Measurements from ENCODE around the gene TREML2.
"Not testable (repeated sequence)": the region's sequence is repeated elsewhere in the genome, so short reads cannot be mapped to it uniquely, and the experiment has no call there.

Gene TREML2

GRCh38 chr6:41208439-41209106 lies 7.6 kb upstream of the TREML2 start:
- no peak for DNase-seq

GRCh38 chr6:41204156-41204555 lies 3.2 kb upstream of the TREML2 start:
- DNase-seq, result no peak

- DNase-seq, result no peak
Observed at GRCh38 chr6:41201764-41202173, 820 bp upstream of the TREML2 start.

GRCh38 chr6:41200296-41200900 lies 551 bp downstream of the TREML2 start:
- DNase-seq, result no peak

- no peak for DNase-seq
Observed at GRCh38 chr6:41199552-41200246, 1.2 kb downstream of the TREML2 start.

- no peak for DNase-seq
Observed at GRCh38 chr6:41197234-41197633, 3.7 kb downstream of the TREML2 start.

- no peak for DNase-seq
Observed at GRCh38 chr6:41194386-41194785, 6.6 kb downstream of the TREML2 start.

- no peak for DNase-seq
Observed at GRCh38 chr6:41193884-41194283, 7.1 kb downstream of the TREML2 start.

GRCh38 chr6:41193171-41193734 lies 7.7 kb downstream of the TREML2 start:
- DNase-seq, result no peak

GRCh38 chr6:41191569-41191968 lies 9.4 kb downstream of the TREML2 start:
- DNase-seq, result peak; percentile 23

GRCh38 chr6:41190791-41191190 lies 10.2 kb downstream of the TREML2 start:
- no peak for DNase-seq

- DNase-seq, result no peak
Observed at GRCh38 chr6:41189967-41190366, 11.0 kb downstream of the TREML2 start.

- not testable (repeated sequence) for DNase-seq
Observed at GRCh38 chr6:41189046-41189445, 11.9 kb downstream of the TREML2 start.

- DNase-seq, result no peak
Observed at GRCh38 chr6:41187924-41188886, 12.7 kb downstream of the TREML2 start.

- no peak for DNase-seq
Observed at GRCh38 chr6:41186031-41186562, 14.9 kb downstream of the TREML2 start.

GRCh38 chr6:41184761-41185160 lies 16.2 kb downstream of the TREML2 start:
- DNase-seq, result no peak

- no peak for DNase-seq
Observed at GRCh38 chr6:41182069-41183034, 18.6 kb downstream of the TREML2 start.

GRCh38 chr6:41181566-41181965 lies 19.4 kb downstream of the TREML2 start:
- DNase-seq, result no peak

GRCh38 chr6:41179163-41179562 lies 21.8 kb downstream of the TREML2 start:
- no peak for DNase-seq

GRCh38 chr6:41177695-41178094 lies 23.3 kb downstream of the TREML2 start:
- DNase-seq, result no peak

GRCh38 chr6:41177287-41177686 lies 23.7 kb downstream of the TREML2 start:
- no peak for DNase-seq
